GM12874 (cell line): ENCODE data around the gene PPP1R3E.
A peak's percentile ranks its signal among the peaks of the same experiment; 100 is the strongest.

Source experiments
- TF ChIP-seq, protein P1 (sequence below): IDR thresholded peaks from 2 replicates; pipeline ENCODE4 v1.5.1; 2011; ENCODE audit warnings: low read depth, mild to moderate bottlenecking, control low read depth, low read length, moderate library complexity; ENCODE audit not compliant: insufficient read depth

The PPP1R3E gene

DNA sequence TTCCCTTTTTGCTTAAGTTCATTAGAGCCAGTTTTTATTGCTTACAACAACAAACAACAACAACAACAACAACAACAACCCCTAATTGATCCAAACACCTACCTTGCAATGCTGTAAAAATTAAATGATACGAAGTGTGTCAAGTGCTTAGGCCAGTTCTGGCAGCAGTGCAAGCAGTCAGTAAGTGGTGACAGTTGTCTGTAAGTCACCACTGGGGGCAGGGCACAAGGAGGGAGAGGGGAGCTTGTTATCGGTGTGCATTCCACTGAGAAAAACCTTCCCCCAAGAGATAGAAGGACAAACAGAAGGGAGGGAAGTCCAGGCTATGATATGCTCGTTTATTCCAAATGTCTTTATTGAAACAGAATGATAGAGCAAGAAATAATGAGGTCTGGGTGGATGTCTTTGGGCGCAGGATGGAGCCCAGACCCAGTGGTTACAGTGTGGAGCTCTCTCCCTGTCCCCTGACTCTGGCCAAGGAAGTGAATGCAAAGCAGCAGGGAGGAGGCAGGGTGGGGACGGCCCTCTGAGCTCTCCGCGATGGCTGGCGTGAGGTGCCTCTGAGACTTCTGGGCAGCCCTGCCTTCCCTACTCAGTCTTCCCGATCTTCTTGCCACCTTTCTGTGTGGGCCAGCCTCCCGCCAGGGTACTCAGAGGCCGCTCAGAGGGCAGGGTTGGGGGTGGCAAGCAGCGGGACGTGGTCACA is 43.5 kb upstream of the PPP1R3E start:
- TF ChIP-seq, protein P1, sequence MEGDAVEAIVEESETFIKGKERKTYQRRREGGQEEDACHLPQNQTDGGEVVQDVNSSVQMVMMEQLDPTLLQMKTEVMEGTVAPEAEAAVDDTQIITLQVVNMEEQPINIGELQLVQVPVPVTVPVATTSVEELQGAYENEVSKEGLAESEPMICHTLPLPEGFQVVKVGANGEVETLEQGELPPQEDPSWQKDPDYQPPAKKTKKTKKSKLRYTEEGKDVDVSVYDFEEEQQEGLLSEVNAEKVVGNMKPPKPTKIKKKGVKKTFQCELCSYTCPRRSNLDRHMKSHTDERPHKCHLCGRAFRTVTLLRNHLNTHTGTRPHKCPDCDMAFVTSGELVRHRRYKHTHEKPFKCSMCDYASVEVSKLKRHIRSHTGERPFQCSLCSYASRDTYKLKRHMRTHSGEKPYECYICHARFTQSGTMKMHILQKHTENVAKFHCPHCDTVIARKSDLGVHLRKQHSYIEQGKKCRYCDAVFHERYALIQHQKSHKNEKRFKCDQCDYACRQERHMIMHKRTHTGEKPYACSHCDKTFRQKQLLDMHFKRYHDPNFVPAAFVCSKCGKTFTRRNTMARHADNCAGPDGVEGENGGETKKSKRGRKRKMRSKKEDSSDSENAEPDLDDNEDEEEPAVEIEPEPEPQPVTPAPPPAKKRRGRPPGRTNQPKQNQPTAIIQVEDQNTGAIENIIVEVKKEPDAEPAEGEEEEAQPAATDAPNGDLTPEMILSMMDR: no peak

DNA sequence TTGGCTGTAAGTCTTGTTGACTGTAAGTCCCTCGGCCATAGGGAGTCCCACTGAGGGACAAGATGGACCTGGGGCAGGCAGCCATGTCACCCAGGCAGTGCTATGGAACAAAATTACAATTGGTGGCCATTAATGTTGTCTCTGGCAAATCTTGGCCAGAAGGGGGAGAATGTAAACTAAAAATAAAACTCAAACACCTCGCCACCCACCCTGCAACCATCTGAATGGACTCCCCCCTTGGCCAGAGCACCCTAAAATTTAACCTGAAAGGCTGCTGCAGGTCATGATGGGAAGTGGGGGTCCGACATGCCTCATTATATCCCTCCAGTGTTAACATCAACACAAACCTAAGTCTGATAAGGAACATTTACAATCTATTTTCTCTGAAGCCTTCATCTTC is 41.8 kb upstream of the PPP1R3E start:
- TF ChIP-seq, protein P1: no peak

DNA sequence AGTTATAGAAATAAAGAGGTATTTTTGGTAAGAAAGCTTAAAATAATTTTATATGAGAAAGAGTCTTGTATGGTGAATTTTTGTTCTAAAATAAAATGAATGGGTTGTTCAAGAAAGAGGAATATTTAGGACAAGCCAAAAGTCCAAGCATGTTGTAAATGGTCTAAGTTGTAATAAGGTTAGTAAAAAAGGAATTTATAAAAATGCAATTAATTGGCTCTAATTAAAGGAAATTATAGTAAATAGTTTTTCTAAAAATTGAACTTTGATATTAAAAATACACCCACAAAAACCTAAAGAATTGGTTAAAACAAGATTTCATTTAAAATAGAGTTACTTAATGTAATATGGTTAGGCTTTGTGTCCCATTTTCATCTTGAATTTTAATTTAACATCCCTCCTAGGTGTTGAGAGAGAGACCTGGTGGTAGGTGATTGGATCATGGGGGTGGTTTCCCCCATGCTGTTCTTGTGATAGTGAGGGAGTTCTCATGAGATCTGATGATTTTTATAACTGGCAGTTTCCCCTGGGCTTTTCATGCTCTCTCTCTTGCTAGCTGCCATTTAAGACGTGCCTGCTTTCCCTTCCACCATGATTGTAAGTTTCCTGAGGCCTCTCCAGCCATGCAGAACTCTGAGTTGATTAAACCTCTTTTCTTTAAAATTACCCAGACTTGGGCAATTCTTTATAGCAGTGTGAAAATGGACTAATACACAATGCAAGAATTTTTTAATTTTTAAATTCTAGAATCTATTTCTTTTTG is 37.0 kb upstream of the PPP1R3E start:
- TF ChIP-seq, protein P1: no peak

DNA sequence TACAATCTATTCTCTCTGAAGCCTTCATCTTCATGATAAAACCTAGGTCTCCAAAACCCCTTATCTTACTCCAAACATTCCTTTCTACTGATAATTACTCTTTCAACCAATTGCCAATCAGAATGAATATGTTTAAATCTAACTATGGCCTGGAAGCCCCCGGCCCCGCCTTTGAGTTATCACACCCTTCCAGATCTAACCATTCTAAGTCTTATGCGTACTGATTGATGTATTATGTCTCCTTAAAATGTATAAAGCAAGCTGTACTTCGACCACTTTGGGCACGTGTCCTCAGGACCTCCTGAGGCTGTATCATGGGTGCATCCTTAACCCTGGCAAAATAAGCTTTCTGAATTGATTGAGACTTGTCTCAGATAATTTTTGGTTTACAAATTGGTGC is 33.0 kb upstream of the PPP1R3E start:
- TF ChIP-seq, protein P1: no peak

DNA sequence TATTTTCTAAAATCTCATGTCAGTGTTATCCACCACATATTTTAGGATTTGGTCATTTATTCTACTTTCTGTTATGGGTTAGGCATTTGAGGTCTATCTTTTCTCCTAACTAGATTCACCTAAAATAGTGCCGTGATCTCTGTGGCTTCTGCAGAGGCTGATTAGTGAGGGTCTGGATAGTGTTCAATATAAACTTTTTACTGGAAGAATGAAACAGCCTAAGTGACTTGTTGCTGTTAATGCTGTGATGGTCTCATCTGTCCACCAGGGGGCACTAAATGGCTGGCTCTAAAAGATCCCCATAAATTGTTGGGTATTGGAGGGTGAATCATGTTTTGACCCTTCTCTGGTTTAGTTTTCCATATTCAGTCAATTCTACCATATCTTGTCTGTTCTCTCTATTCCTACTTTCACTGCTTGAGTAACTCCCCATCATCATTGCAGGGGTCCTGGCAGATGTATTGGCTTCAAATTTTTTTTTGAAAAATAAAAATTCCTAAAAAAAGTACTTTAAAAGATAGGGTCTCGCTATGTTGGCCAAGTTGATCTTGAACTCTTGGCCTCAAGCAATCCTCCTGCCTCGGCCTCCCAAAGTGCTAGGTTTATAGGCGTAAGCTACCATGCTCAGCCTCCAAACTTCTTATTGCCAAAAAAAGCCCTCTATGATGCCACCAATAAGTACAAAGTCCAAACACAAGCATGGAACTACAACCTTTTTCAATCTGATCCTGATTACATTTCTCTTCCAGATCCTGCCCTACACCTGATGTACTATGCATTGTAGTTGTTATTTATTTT is 25.5 kb upstream of the PPP1R3E start:
- TF ChIP-seq, protein P1: peak; percentile 78

DNA sequence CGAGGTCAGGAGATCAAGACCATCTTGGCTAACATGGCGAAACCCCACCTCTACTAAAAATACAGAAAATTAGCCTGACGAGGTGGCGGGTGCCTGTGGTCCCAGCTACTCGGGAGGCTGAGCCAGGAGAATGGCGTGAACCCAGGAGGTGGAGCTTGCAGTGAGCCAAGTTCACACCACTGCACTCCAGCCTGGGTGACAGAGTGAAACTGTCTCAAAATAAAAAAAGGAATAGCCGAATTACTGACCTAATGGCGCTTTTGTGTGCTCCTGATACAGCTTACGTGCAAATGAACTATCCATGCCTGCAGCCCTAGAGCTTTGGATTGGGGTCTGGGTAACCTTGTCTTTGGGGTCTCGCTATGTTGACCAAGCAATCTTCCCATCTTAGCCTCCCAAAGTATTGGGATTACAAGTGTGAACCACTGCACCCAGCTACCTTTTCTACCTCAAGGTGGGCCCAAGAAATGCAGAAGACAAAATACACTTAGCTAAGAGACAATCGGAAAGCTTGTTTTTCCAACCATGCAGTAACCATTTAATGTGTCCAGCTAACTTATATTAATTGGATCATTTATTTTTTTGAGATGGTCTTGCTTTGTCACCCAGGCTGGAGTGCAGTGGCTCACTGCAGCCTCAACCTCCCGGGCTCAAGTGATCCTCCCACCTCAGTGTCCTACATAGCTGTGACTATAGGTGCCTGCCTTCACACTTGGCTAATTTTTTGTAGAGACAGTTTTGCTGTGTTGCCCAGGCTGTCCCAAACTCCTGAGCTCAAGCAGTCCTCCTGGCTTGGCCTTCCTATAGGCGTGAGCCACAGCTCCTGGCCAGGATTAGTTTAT is 24.1 kb upstream of the PPP1R3E start:
- TF ChIP-seq, protein P1: no peak
